ENCODE data around the gene TBRG4. TPM values are rescaled to one million over a fixed set of nuclear protein-coding genes. Genes with fewer than 3 reads are reported as not detected.

The TBRG4 gene
- total and polyA plus RNA-seq, 2 experiments from 2014 or later, result 44.5 to 54.6 TPM

DNA sequence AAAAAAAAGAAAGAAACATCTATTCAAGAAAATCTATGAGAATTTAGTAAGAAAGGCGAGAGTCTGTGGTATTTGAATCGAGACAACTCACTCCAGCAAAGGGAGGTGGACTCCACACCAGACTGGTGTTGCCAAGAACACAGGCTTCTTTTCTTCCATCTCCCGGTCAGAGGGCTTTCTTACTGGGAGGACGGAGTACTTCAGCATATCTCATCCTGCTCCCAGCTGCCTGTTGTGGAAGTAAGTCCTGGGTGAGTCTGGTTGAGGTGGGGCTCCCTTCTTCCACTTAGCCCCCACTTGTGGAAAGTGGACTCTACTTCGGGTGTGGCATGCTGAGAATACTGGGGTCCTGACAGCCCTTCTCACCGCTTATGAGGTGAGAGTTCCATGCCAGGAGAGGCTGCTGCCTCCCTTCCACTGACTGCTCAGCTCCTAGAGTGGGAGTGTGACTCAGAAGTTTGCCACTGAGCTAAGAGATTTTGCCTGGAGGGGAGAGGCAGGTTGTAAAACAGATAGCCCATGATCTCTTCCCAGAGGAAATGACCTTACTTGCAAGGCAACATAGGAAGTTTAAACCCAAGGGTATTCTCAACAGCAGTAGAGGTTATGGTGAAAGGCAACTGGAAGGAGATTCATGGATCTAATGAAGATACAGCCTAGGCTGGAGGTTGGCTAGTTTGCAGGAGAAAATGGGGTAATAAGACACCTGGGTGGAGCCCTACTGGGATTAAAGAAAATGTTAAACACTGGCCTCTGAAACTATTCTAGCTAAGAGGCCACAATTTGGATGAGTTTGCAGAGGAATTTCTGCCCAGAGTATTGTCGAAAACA is 19.2 kb downstream of the TBRG4 start:
- DNase-seq (ENCODE audit: low spot score), result no peak
- Histone ChIP-seq H3K4me3 (no peak overlapping the region), H3K9me2 (replicated peaks; ENCODE audit: insufficient read depth) (no peaks in the 10 kb centered on the region), H3K4me2 (no peak overlapping the region), H4K20me1 (ENCODE audit: insufficient read depth, poor library complexity, severe bottlenecking) (no peaks in the 10 kb centered on the region), H2AFZ (no peak overlapping the region), H3K9me3 (ENCODE audit: low read depth) (no peaks in the 10 kb centered on the region), H3K27me3 (no peaks in the 10 kb centered on the region), H3K27ac (no peak overlapping the region), H3K79me2 (no peaks in the 10 kb centered on the region), H3K4me1 (ENCODE audit: insufficient read depth) (peaks cover 2% of the 10 kb centered on the region), H3K36me3 (replicated peaks; ENCODE audit: insufficient read depth, low read depth) (no peaks in the 10 kb centered on the region)
- 55% methylated on average over 7 of the region's 7 CpGs for WGBS (ENCODE audit: low lambda C conversion rate, missing lambda C conversion rate)
- TF ChIP-seq EZH2 (IDR thresholded peaks at IDR 0.05; ENCODE audit: borderline replicate concordance) (no peak), EZH2phosphoT487 (IDR thresholded peaks at IDR 0.05; ENCODE audit: low read depth, severe bottlenecking, unreplicated experiment) (no peak)
- TF ChIP-seq, protein P1, sequence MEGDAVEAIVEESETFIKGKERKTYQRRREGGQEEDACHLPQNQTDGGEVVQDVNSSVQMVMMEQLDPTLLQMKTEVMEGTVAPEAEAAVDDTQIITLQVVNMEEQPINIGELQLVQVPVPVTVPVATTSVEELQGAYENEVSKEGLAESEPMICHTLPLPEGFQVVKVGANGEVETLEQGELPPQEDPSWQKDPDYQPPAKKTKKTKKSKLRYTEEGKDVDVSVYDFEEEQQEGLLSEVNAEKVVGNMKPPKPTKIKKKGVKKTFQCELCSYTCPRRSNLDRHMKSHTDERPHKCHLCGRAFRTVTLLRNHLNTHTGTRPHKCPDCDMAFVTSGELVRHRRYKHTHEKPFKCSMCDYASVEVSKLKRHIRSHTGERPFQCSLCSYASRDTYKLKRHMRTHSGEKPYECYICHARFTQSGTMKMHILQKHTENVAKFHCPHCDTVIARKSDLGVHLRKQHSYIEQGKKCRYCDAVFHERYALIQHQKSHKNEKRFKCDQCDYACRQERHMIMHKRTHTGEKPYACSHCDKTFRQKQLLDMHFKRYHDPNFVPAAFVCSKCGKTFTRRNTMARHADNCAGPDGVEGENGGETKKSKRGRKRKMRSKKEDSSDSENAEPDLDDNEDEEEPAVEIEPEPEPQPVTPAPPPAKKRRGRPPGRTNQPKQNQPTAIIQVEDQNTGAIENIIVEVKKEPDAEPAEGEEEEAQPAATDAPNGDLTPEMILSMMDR (IDR thresholded peaks at IDR 0.05; ENCODE audit: poor library complexity), result no peak

DNA sequence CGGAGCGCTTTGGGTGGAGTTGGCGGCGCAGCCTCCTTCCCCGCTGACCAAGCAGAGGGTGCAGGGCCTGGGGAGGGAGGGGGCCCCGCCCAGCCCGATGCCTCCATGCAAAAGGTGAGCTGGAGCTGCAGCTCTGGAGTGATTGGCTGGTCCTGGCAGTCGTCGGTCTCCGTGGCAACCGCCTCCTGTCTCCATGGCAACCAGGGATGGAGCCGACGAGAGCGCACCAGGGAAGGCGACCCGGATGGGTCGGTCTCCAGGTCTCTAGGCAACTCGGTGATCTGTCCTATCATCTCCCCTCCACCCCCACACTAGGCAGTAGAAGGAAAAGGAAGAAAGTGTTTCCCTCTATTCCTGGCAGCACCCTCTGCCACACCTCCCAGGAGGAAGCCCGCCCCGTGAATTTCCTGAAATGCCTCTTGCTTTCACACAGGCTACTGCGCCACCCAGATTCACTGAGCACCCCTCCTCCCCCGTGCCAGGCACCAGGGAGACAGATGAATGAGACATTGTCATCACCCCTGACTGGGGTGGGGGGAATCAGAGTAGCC is 22.1 kb downstream of the TBRG4 start:
- Histone ChIP-seq H3K4me1 (ENCODE audit: insufficient read depth) (peaks cover 2% of the 10 kb centered on the region), H4K20me1 (ENCODE audit: insufficient read depth, poor library complexity, severe bottlenecking) (no peaks in the 10 kb centered on the region), H3K9me3 (ENCODE audit: low read depth) (no peaks in the 10 kb centered on the region), H3K36me3 (replicated peaks; ENCODE audit: insufficient read depth, low read depth) (no peaks in the 10 kb centered on the region), H2AFZ (peak overlapping the region; percentile 76), H3K79me2 (no peaks in the 10 kb centered on the region), H3K27me3 (no peaks in the 10 kb centered on the region), H3K9me2 (replicated peaks; ENCODE audit: insufficient read depth) (no peaks in the 10 kb centered on the region), H3K27ac (no peak overlapping the region), H3K4me2 (peak overlapping the region; percentile 97), H3K4me3 (peak overlapping the region; percentile 90)
- TF ChIP-seq, protein P1 (IDR thresholded peaks at IDR 0.05; ENCODE audit: poor library complexity), result no peak
- TF ChIP-seq EZH2phosphoT487 (IDR thresholded peaks at IDR 0.05; ENCODE audit: low read depth, severe bottlenecking, unreplicated experiment) (no peak), EZH2 (IDR thresholded peaks at IDR 0.05; ENCODE audit: borderline replicate concordance) (no peak)
- WGBS (ENCODE audit: low lambda C conversion rate, missing lambda C conversion rate), result 12% methylated on average over 21 of the region's 22 CpGs
- peak; percentile 73 for DNase-seq (ENCODE audit: low spot score)

DNA sequence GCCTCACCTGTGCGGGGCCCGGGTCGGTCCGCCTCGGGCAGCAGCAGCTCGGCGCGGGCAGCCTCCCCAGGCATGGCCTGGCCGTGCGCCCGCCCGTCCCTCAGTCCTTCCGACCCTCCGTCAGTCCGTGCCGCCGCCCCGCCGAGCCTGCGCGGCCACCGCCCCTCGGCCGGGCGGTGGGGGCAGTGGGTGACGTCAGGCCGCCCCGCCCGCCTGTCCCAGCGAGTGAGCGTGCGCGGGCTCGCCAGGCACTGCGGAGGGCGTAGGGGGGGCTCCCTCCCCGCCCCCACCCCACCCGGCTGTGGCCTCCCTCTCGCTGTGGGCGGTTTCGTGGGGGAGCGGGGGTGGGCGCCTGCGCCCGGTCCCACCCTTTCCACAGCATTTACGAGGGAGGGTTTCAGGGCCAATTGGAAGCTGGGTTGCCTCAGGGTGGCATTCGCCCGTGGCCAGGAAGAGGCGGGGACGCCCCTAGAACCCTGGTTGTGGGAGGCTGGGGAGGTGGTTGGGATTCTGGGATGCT is 22.6 kb downstream of the TBRG4 start, which contains the start of gene NACAD:
TSS of gene NACAD (minus strand) at position 149 of the 520 bp plus-strand sequence. CDS start at position 74, 75 bp downstream.
- Histone ChIP-seq H4K20me1 (ENCODE audit: insufficient read depth, poor library complexity, severe bottlenecking) (no peaks in the 10 kb centered on the region), H3K27ac (no peak within 1 kb of the TSS), H3K9me3 (ENCODE audit: low read depth) (no peaks in the 10 kb centered on the region), H3K4me2 (peak within 1 kb of the TSS; percentile 97), H3K27me3 (no peaks in the 10 kb centered on the region), H3K4me1 (ENCODE audit: insufficient read depth) (peaks cover 2% of the 10 kb centered on the region), H3K79me2 (no peaks in the 10 kb centered on the region), H3K9me2 (replicated peaks; ENCODE audit: insufficient read depth) (no peaks in the 10 kb centered on the region), H3K36me3 (replicated peaks; ENCODE audit: insufficient read depth, low read depth) (no peaks in the 10 kb centered on the region), H2AFZ (peak within 1 kb of the TSS; percentile 76), H3K4me3 (peak within 1 kb of the TSS; percentile 90)
- WGBS (ENCODE audit: low lambda C conversion rate, missing lambda C conversion rate), result 4% methylated on average over 3 of the region's 50 CpGs
- peak; percentile 65 for DNase-seq (ENCODE audit: low spot score)
- TF ChIP-seq EZH2 (IDR thresholded peaks at IDR 0.05; ENCODE audit: borderline replicate concordance) (no peak), EZH2phosphoT487 (IDR thresholded peaks at IDR 0.05; ENCODE audit: low read depth, severe bottlenecking, unreplicated experiment) (no peak)
- TF ChIP-seq, protein P1 (IDR thresholded peaks at IDR 0.05; ENCODE audit: poor library complexity), result no peak

Measured in hepatocyte (in vitro differentiated cells).